Hepatocyte (in vitro differentiated cells): ENCODE data around the gene MCM3.

Source experiments
- CTCF ChIP-seq: fragments of 200-600 bp; sonication (generic); IDR thresholded peaks from 2 replicates; pipeline ENCODE4 v1.5.1; 2016; ENCODE audit warnings: antibody characterized with exemption, mild to moderate bottlenecking; ENCODE audit not compliant: poor library complexity
- EZH2 ChIP-seq: fragments of 200-600 bp; sonication (generic); IDR thresholded peaks from 2 replicates; pipeline ENCODE4 v1.6.1; 2016; ENCODE audit warnings: antibody characterized with exemption, mild to moderate bottlenecking, borderline replicate concordance

GRCh38 chr6:52217761-52218160 is 66.8 kb downstream of the MCM3 start:
- TF ChIP-seq CTCF (no peak), EZH2 (no peak)
